H1 (cell line): Measurements from ENCODE around the gene MRPL42. TPM values are rescaled to one million over a fixed set of nuclear protein-coding genes. Genes with fewer than 3 reads are reported as not detected.

ENCODE experiments used
- BACH1 ChIP-seq: IDR thresholded peaks from 2 replicates; pipeline ENCODE4 v1.6.1; 2012; ENCODE audit warnings: low read length, improper control_type of control experiment
- EP300 ChIP-seq, 2 experiments: IDR thresholded peaks; 1 replicate in 1 of 2; 2 replicates in 1 of 2; pipeline ENCODE4 v1.6.1; 2011 to 2012; ENCODE audit warnings: low read depth in 2 of 2, low read length in 2 of 2, mild to moderate bottlenecking in 2 of 2, borderline replicate concordance in 1 of 2, inconsistent platforms in 1 of 2, moderate library complexity in 1 of 2
- FOSL1 ChIP-seq: IDR thresholded peaks from 2 replicates; pipeline ENCODE4 v1.6.1; 2011; ENCODE audit warnings: mild to moderate bottlenecking, low read depth, low read length, moderate library complexity; ENCODE audit not compliant: insufficient read depth
- POLR2A ChIP-seq, 2 experiments: IDR thresholded peaks; 1 replicate in 1 of 2; 2 replicates in 1 of 2; pipeline ENCODE4 v1.6.1; 2011; ENCODE audit warnings: low read depth in 2 of 2, low read length in 2 of 2, mild to moderate bottlenecking in 2 of 2; ENCODE audit errors: control extremely low read depth in 1 of 2
- SIN3A ChIP-seq, 2 experiments: IDR thresholded peaks in 1 of 2; conservative IDR thresholded peaks in 1 of 2; 2 replicates each; pipeline ENCODE4 v1.6.1; 2011 to 2012; ENCODE audit warnings: low read length in 2 of 2, improper control_type of control experiment in 1 of 2, low read depth in 1 of 2, mild to moderate bottlenecking in 1 of 2
- polyA plus RNA-seq, 7 experiments: library from polyadenylated mRNA; depleted of rRNA in 3 of 7; stranded (reverse) in 5 of 7; unstranded in 2 of 7; fragments of >200 nt in 5 of 7; fragments of 200-250 nt in 2 of 7; gene quantifications; 1 replicate in 5 of 7; 2 replicates in 1 of 7; 4 replicates in 1 of 7; pipeline versions ENCODE4 v1.2.1 to v1.2.3, GENCODE V29; 2011 to 2013; ENCODE audit warnings: missing spikeins in 2 of 7, mixed read lengths in 2 of 7
- total RNA-seq: library from RNA; stranded (reverse); fragmentation: NEBNext Ultra II Directional; extraction: Animal tissue kit (Norgen Biotek cat#: 25700); gene quantifications from 2 replicates; pipeline ENCODE4 v1.2.1, GENCODE V29; 2021

MRPL42 gene
- total and polyA plus RNA-seq, 2 of the 8 experiments (the other 6 are each of a cell fraction or from before 2014, with no cell fraction given): 110 to 176 TPM

DNA sequence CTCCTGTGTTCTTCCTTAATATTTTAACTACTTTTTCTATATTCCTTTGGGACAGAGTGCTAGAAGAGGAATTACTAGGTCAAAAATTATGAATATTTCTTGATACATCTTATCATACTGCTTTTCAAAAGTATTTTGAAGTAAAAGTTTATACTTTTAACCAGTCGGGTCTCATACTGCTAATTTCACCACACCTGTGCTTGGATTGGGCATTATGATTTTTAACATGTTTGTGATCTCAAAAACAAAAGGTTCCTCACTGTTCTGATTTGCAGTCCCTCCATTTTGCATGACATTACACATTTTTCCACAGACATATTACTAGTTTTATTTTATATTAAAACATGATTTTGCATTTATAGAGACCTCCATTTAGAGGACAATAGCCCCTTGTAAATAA is 32.9 kb downstream of the MRPL42 start (continued):
- TF ChIP-seq BACH1 (no peak), FOSL1 (no peak), SIN3A (conservative IDR thresholded peaks at IDR 0.05 in 1 of 2, IDR thresholded peaks at IDR 0.05 in 1 of 2; ENCODE audit: low read depth in 1 of 2, low read length in 2 of 2) (no peak), EP300 (IDR thresholded peaks at IDR 0.05; ENCODE audit: borderline replicate concordance in 1 of 2, low read depth in 2 of 2, low read length in 2 of 2) (no peak), POLR2A (IDR thresholded peaks at IDR 0.05; ENCODE audit: control extremely low read depth in 1 of 2, low read depth in 2 of 2, low read length in 2 of 2) (no peak)
